ENCODE results near the gene LRFN2. TPM values are rescaled to one million over a fixed set of nuclear protein-coding genes. Genes with fewer than 3 reads are reported as not detected.

The LRFN2 gene
- total RNA-seq, 1 donor from 2014 or later: not detected

- Mint-ChIP-seq H3K9me3 (no peaks in the 10 kb centered on the region), H3K4me3 (ENCODE audit: low read depth) (no peak overlapping the region), H3K27ac (no peak overlapping the region), H3K36me3 (ENCODE audit: low read depth) (no peaks in the 10 kb centered on the region), H3K27me3 (ENCODE audit: low read depth) (no peaks in the 10 kb centered on the region), H3K4me1 (ENCODE audit: low read depth) (peaks cover 3% of the 10 kb centered on the region)
- intact Hi-C loops (cut with micrococcal nuclease): no loop called here
- no peak for DNase-seq (ENCODE audit: low spot score)
Measured at GRCh38 chr6:40353967-40354452, 233.2 kb downstream of the LRFN2 start.

GRCh38 chr6:40353197-40353966 lies 233.8 kb downstream of the LRFN2 start:
- intact Hi-C loops (cut with micrococcal nuclease): no loop called here
- H3K27me3 Mint-ChIP-seq (ENCODE audit: low read depth): no peaks in the 10 kb centered on the region
- H3K4me1 Mint-ChIP-seq (ENCODE audit: low read depth): peaks cover 3% of the 10 kb centered on the region
- no peak overlapping the region for H3K27ac Mint-ChIP-seq
- DNase-seq (ENCODE audit: low spot score): no peak
- no peaks in the 10 kb centered on the region for H3K36me3 Mint-ChIP-seq (ENCODE audit: low read depth)
- H3K9me3 Mint-ChIP-seq: no peaks in the 10 kb centered on the region
- no peak overlapping the region for H3K4me3 Mint-ChIP-seq (ENCODE audit: low read depth)

GRCh38 chr6:40352527-40353170 lies 234.5 kb downstream of the LRFN2 start:
- Mint-ChIP-seq H3K4me1 (ENCODE audit: low read depth) (peaks cover 3% of the 10 kb centered on the region), H3K36me3 (ENCODE audit: low read depth) (no peaks in the 10 kb centered on the region), H3K27ac (no peak overlapping the region), H3K4me3 (ENCODE audit: low read depth) (no peak overlapping the region), H3K27me3 (ENCODE audit: low read depth) (no peaks in the 10 kb centered on the region), H3K9me3 (no peaks in the 10 kb centered on the region)
- no peak for DNase-seq (ENCODE audit: low spot score)
- intact Hi-C loops (cut with micrococcal nuclease): no loop called here

GRCh38 chr6:40352006-40352405 lies 235.2 kb downstream of the LRFN2 start:
- H3K27me3 Mint-ChIP-seq (ENCODE audit: low read depth): no peaks in the 10 kb centered on the region
- H3K4me3 Mint-ChIP-seq (ENCODE audit: low read depth): no peak overlapping the region
- H3K36me3 Mint-ChIP-seq (ENCODE audit: low read depth): no peaks in the 10 kb centered on the region
- intact Hi-C loops (cut with micrococcal nuclease): no loop called here
- DNase-seq (ENCODE audit: low spot score): no peak
- no peaks in the 10 kb centered on the region for H3K9me3 Mint-ChIP-seq
- H3K4me1 Mint-ChIP-seq (ENCODE audit: low read depth): peaks cover 3% of the 10 kb centered on the region
- H3K27ac Mint-ChIP-seq: no peak overlapping the region

GRCh38 chr6:40350747-40351217 lies 236.4 kb downstream of the LRFN2 start:
- Mint-ChIP-seq H3K9me3 (no peaks in the 10 kb centered on the region), H3K4me1 (ENCODE audit: low read depth) (peaks cover 3% of the 10 kb centered on the region), H3K4me3 (ENCODE audit: low read depth) (no peak overlapping the region), H3K27ac (no peak overlapping the region), H3K36me3 (ENCODE audit: low read depth) (no peaks in the 10 kb centered on the region), H3K27me3 (ENCODE audit: low read depth) (peaks cover 1% of the 10 kb centered on the region)
- intact Hi-C loops (cut with micrococcal nuclease): no loop called here
- no peak for DNase-seq (ENCODE audit: low spot score)

- DNase-seq (ENCODE audit: low spot score): peak; percentile 5
- Mint-ChIP-seq H3K9me3 (no peaks in the 10 kb centered on the region), H3K4me1 (ENCODE audit: low read depth) (peaks cover 3% of the 10 kb centered on the region), H3K27me3 (ENCODE audit: low read depth) (peaks cover 1% of the 10 kb centered on the region), H3K4me3 (ENCODE audit: low read depth) (no peak overlapping the region), H3K27ac (no peak overlapping the region), H3K36me3 (ENCODE audit: low read depth) (no peaks in the 10 kb centered on the region)
- intact Hi-C loops (cut with micrococcal nuclease): no loop called here
Measured at GRCh38 chr6:40349901-40350746, 237.0 kb downstream of the LRFN2 start.

GRCh38 chr6:40349123-40349900 lies 237.9 kb downstream of the LRFN2 start:
- peaks cover 1% of the 10 kb centered on the region for H3K27me3 Mint-ChIP-seq (ENCODE audit: low read depth)
- intact Hi-C loops (cut with micrococcal nuclease): no loop called here
- H3K36me3 Mint-ChIP-seq (ENCODE audit: low read depth): no peaks in the 10 kb centered on the region
- no peak overlapping the region for H3K27ac Mint-ChIP-seq
- peak; percentile 1 for DNase-seq (ENCODE audit: low spot score)
- no peaks in the 10 kb centered on the region for H3K4me1 Mint-ChIP-seq (ENCODE audit: low read depth)
- no peaks in the 10 kb centered on the region for H3K9me3 Mint-ChIP-seq
- H3K4me3 Mint-ChIP-seq (ENCODE audit: low read depth): no peak overlapping the region

- Mint-ChIP-seq H3K27me3 (ENCODE audit: low read depth) (peaks cover 5% of the 10 kb centered on the region), H3K27ac (no peak overlapping the region), H3K36me3 (ENCODE audit: low read depth) (no peaks in the 10 kb centered on the region), H3K4me3 (ENCODE audit: low read depth) (no peak overlapping the region), H3K4me1 (ENCODE audit: low read depth) (no peaks in the 10 kb centered on the region), H3K9me3 (no peaks in the 10 kb centered on the region)
- intact Hi-C loops (cut with micrococcal nuclease): no loop called here
- DNase-seq (ENCODE audit: low spot score): peak; percentile 5
Measured at GRCh38 chr6:40348591-40348990, 238.6 kb downstream of the LRFN2 start.

GRCh38 chr6:40347571-40348011 lies 239.6 kb downstream of the LRFN2 start:
- H3K27ac Mint-ChIP-seq: no peak overlapping the region
- peaks cover 5% of the 10 kb centered on the region for H3K27me3 Mint-ChIP-seq (ENCODE audit: low read depth)
- H3K4me1 Mint-ChIP-seq (ENCODE audit: low read depth): no peaks in the 10 kb centered on the region
- no peaks in the 10 kb centered on the region for H3K36me3 Mint-ChIP-seq (ENCODE audit: low read depth)
- H3K4me3 Mint-ChIP-seq (ENCODE audit: low read depth): no peak overlapping the region
- peak; percentile 2 for DNase-seq (ENCODE audit: low spot score)
- no peaks in the 10 kb centered on the region for H3K9me3 Mint-ChIP-seq
- intact Hi-C loops (cut with micrococcal nuclease): no loop called here

GRCh38 chr6:40346246-40346645 lies 240.9 kb downstream of the LRFN2 start:
- DNase-seq (ENCODE audit: low spot score): no peak
- no peak overlapping the region for H3K4me3 Mint-ChIP-seq (ENCODE audit: low read depth)
- no peak overlapping the region for H3K27ac Mint-ChIP-seq
- H3K27me3 Mint-ChIP-seq (ENCODE audit: low read depth): peaks cover 5% of the 10 kb centered on the region
- no peaks in the 10 kb centered on the region for H3K36me3 Mint-ChIP-seq (ENCODE audit: low read depth)
- H3K9me3 Mint-ChIP-seq: no peaks in the 10 kb centered on the region
- intact Hi-C loops (cut with micrococcal nuclease): no loop called here
- no peaks in the 10 kb centered on the region for H3K4me1 Mint-ChIP-seq (ENCODE audit: low read depth)

- H3K36me3 Mint-ChIP-seq (ENCODE audit: low read depth): no peaks in the 10 kb centered on the region
- no peak overlapping the region for H3K4me3 Mint-ChIP-seq (ENCODE audit: low read depth)
- no peak for DNase-seq (ENCODE audit: low spot score)
Measured at GRCh38 chr6:40344566-40345167, 242.5 kb downstream of the LRFN2 start.

More at GRCh38 chr6:40344566-40345167, 242.5 kb downstream of the LRFN2 start:
- Mint-ChIP-seq H3K4me1 (ENCODE audit: low read depth) (no peaks in the 10 kb centered on the region), H3K27me3 (ENCODE audit: low read depth) (peaks cover 5% of the 10 kb centered on the region), H3K27ac (no peak overlapping the region), H3K9me3 (no peaks in the 10 kb centered on the region)
- intact Hi-C loops (cut with micrococcal nuclease): no loop called here

All from activated T-helper 2 cell treated with anti-CD3 and anti-CD28 coated beads, Interferon-gamma antibody, Interleukin-2, Interleukin-4, amounts not matched to agents 10 μg/mL and 5 μg/mL and 100 μg/mL, durations not matched to agents 14 hours and 24 hours and 36 hours (primary cell).